ENCODE measurements around the gene HIGD2A. TPM values are rescaled to one million over a fixed set of nuclear protein-coding genes. Genes with fewer than 3 reads are reported as not detected.
A peak's percentile ranks its signal among the peaks of the same experiment; 100 is the strongest.

HIGD2A gene
- total and polyA plus RNA-seq, 2 of the 13 experiments (the other 11 are each of a cell fraction or from before 2014, with no cell fraction given), result 89.2 to 146 TPM

DNA sequence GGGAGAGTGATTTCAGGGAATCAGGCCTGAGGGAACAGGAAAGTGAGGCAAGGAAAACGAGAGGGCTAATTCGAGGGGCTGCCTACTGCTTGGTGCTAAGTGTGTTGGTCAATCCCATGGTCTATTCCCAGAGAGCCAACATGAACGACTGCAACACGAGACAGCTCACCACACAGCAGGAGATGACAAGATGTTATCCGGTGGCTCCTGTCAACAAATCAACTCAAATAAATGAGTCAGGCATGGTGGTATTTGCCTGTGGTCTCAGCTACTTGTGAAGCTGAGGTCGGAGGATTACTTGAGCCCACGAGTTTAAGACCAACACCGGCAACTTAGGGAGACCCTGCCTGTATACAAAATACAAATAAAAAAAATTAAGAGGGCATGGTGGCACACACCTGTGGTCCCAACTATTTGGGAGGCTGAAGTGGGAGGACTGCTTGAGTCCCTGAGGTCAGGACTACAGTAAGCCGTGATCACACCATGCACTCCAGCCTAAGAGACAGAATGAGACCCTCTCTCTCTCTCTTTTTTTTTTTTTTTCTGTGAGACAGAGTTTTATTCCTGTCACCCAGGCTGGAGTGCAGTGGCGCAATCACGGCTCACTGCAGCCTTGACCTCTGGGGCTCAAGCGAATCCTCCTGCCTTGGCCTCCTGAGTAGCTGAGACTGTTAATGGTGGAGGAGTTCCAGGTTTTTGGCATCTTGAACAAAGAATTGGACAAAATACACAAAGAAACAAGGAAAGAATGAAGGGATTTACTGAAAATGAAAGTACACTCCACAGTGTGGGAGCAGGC is 50.6 kb downstream of the HIGD2A start (continued):
- TF ChIP-seq, protein P1, sequence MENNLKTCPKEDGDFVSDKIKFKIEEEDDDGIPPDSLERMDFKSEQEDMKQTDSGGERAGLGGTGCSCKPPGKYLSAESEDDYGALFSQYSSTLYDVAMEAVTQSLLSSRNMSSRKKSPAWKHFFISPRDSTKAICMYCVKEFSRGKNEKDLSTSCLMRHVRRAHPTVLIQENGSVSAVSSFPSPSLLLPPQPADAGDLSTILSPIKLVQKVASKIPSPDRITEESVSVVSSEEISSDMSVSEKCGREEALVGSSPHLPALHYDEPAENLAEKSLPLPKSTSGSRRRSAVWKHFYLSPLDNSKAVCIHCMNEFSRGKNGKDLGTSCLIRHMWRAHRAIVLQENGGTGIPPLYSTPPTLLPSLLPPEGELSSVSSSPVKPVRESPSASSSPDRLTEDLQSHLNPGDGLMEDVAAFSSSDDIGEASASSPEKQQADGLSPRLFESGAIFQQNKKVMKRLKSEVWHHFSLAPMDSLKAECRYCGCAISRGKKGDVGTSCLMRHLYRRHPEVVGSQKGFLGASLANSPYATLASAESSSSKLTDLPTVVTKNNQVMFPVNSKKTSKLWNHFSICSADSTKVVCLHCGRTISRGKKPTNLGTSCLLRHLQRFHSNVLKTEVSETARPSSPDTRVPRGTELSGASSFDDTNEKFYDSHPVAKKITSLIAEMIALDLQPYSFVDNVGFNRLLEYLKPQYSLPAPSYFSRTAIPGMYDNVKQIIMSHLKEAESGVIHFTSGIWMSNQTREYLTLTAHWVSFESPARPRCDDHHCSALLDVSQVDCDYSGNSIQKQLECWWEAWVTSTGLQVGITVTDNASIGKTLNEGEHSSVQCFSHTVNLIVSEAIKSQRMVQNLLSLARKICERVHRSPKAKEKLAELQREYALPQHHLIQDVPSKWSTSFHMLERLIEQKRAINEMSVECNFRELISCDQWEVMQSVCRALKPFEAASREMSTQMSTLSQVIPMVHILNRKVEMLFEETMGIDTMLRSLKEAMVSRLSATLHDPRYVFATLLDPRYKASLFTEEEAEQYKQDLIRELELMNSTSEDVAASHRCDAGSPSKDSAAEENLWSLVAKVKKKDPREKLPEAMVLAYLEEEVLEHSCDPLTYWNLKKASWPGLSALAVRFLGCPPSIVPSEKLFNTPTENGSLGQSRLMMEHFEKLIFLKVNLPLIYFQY (CRISPR knock-in tag; IDR thresholded peaks at IDR 0.05; ENCODE audit: borderline replicate concordance), result no peak
- no peak for TF ChIP-seq ZNF850 (CRISPR knock-in tag; conservative IDR thresholded peaks at IDR 0.05)
- TF ChIP-seq RFXAP (CRISPR knock-in tag; IDR thresholded peaks at IDR 0.05; ENCODE audit: borderline replicate concordance), result no peak
- no peak for TF ChIP-seq MTA3 (CRISPR knock-in tag; IDR thresholded peaks at IDR 0.05)
- TF ChIP-seq CBX2 (IDR thresholded peaks at IDR 0.05; ENCODE audit: low read depth, low read length), result no peak
- TF ChIP-seq CBX2 (CRISPR knock-in tag; IDR thresholded peaks at IDR 0.05; ENCODE audit: low read depth), result no peak
- TF ChIP-seq ZNF124 (CRISPR knock-in tag; IDR thresholded peaks at IDR 0.05), result 0 out of 2 replicates have a peak, but pooled peaks have one; percentile 43
- TF ChIP-seq, protein P2, sequence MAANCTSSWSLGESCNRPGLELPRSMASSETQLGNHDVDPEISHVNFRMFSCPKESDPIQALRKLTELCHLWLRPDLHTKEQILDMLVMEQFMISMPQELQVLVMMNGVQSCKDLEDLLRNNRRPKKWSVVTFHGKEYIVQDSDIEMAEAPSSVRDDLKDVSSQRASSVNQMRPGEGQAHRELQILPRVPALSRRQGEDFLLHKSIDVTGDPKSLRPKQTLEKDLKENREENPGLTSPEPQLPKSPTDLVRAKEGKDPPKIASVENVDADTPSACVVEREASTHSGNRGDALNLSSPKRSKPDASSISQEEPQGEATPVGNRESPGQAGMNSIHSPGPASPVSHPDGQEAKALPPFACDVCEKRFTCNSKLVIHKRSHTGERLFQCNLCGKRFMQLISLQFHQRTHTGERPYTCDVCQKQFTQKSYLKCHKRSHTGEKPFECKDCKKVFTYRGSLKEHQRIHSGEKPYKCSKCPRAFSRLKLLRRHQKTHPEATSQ (CRISPR knock-in tag; IDR thresholded peaks at IDR 0.05; ENCODE audit: borderline replicate concordance), result no peak
- TF ChIP-seq KDM1A (CRISPR knock-in tag; IDR thresholded peaks at IDR 0.05), result peak; percentile 83; the same call in 1 of the 2 replicates
- TF ChIP-seq, protein P3, sequence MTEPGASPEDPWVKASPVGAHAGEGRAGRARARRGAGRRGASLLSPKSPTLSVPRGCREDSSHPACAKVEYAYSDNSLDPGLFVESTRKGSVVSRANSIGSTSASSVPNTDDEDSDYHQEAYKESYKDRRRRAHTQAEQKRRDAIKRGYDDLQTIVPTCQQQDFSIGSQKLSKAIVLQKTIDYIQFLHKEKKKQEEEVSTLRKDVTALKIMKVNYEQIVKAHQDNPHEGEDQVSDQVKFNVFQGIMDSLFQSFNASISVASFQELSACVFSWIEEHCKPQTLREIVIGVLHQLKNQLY (CRISPR knock-in tag; IDR thresholded peaks at IDR 0.05), result 0 out of 2 replicates have a peak, but pooled peaks have one; percentile 21
- TF ChIP-seq NFRKB (IDR thresholded peaks at IDR 0.05), result no peak
- TF ChIP-seq, protein P4, sequence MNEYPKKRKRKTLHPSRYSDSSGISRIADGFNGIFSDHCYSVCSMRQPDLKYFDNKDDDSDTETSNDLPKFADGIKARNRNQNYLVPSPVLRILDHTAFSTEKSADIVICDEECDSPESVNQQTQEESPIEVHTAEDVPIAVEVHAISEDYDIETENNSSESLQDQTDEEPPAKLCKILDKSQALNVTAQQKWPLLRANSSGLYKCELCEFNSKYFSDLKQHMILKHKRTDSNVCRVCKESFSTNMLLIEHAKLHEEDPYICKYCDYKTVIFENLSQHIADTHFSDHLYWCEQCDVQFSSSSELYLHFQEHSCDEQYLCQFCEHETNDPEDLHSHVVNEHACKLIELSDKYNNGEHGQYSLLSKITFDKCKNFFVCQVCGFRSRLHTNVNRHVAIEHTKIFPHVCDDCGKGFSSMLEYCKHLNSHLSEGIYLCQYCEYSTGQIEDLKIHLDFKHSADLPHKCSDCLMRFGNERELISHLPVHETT (CRISPR knock-in tag; conservative IDR thresholded peaks at IDR 0.05), result no peak
- TF ChIP-seq ZMYM2 (CRISPR knock-in tag; IDR thresholded peaks at IDR 0.05), result 0 out of 2 replicates have a peak, but pooled peaks have one; percentile 42
- no peak for TF ChIP-seq MBNL3 (CRISPR knock-in tag; conservative IDR thresholded peaks at IDR 0.05)
- TF ChIP-seq SNAI1 (CRISPR knock-in tag; IDR thresholded peaks at IDR 0.05; ENCODE audit: borderline replicate concordance), result no peak
- TF ChIP-seq ZNF75D (CRISPR knock-in tag; IDR thresholded peaks at IDR 0.05; ENCODE audit: borderline replicate concordance), result no peak
- no peak for TF ChIP-seq GABPA (IDR thresholded peaks at IDR 0.05; ENCODE audit: low read depth, low read length)
- peak; percentile 28; the same call in 1 of the 2 replicates for TF ChIP-seq GABPA (CRISPR knock-in tag; IDR thresholded peaks at IDR 0.05; ENCODE audit: low read depth)
- TF ChIP-seq CCDC6 (CRISPR knock-in tag; IDR thresholded peaks at IDR 0.05), result no peak
- no peak for TF ChIP-seq SIN3A (IDR thresholded peaks at IDR 0.05; ENCODE audit: borderline replicate concordance, low read depth, low read length)
- TF ChIP-seq ZSCAN30 (CRISPR knock-in tag; IDR thresholded peaks at IDR 0.05), result no peak
- TF ChIP-seq MXI1 (IDR thresholded peaks at IDR 0.05; ENCODE audit: borderline replicate concordance, low read depth, low read length), result peak; percentile 84; the same call in 1 of the 3 replicates
- TF ChIP-seq, protein P5, sequence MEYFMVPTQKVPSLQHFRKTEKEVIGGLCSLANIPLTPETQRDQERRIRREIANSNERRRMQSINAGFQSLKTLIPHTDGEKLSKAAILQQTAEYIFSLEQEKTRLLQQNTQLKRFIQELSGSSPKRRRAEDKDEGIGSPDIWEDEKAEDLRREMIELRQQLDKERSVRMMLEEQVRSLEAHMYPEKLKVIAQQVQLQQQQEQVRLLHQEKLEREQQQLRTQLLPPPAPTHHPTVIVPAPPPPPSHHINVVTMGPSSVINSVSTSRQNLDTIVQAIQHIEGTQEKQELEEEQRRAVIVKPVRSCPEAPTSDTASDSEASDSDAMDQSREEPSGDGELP (IDR thresholded peaks at IDR 0.05; ENCODE audit: borderline replicate concordance, low read depth), result no peak

Data from HepG2 (cell line).